Measurements from ENCODE around the gene LRRC10B.
"Not testable (repeated sequence)": the region's sequence is repeated elsewhere in the genome, so short reads cannot be mapped to it uniquely, and the experiment has no call there.

Gene LRRC10B

DNA sequence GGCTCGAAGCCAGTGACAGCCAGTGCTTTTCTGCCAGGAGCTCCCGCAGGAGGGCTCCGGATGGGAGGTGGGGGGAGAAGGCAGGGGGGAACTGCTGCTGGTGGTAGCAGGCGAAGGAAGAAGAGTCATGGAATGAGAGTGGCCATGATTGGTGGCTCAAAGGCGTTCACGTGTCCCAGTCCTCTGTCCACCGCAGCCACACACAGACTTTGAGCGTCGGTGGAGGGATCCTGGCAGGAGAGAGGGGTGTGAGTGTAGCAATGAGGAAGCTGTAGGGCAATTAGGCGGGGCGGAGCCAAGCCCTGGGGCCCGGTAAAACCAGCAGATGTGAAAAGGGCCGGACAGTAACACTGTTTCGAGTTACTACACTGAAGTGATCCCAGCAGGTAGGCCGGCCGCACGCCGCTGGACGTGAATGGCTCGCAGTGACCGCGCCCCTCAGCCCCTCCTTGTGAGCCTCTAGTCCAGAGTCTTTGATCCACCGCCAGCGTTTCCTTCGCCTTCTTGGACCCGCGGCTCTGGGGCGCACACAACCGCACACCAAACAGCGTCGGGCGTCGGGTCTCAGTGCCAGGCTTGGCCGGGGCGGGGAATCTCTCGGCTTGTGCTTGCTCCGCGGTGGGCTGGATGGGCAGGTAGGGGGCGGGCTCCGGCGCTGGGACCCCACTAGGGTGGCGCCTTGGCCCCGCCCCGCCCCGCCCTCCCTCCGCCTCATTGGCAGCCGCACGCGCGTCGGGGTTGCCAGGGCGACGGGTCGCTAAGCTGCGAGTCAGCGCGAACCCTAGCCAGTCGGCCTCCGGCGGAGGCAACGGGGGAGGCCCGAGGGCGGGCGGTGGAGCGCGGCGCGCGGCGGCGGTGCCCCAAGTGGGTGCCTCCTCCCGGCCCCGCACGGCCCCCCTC is at the start of gene LRRC10B:
TSS of gene LRRC10B (plus strand) at position 788 of the 900 bp plus-strand sequence. CDS start 250 bp downstream, outside the sequence.
- DNase-seq, result no peak

DNA sequence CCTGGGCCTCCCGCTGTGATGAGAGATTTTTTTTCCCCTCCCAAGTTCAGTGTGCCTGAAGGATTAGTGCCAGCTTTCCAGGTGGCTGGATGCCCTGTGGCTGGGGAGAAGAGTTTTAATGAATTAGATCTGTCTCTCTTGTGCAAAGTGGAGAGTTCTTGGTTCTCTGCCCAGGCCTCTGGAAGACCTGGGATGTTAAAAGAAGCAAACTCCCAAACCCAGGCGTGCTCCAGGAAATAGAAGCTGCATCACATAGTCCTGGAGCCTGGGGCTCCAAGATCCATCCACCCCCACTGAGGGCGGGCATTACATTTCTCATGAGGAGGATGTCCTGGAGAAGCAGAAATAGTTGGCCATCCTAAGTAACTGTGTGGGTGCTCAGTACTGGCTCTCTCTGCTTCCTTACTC is 48.1 kb upstream of the LRRC10B start:
- no peak for DNase-seq

DNA sequence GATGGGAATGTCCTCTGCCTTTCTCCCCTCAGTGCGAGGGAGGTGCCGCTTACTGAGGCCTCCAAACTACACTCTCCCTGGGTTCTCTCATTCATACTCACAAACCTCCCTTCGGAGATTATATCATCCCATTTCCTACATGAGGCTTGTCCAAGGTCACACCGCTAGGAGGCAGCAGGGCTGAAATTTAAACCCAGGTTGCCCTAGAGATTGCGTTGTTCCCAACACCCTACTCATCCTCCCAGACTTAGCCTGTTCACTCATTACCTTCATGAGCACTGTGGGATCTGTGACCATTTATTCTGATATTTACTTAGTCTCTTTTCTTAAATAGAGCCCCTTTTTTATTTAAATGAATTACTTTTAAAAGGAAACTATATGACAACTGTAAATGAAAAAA is 47.6 kb upstream of the LRRC10B start:
- DNase-seq, result no peak

DNA sequence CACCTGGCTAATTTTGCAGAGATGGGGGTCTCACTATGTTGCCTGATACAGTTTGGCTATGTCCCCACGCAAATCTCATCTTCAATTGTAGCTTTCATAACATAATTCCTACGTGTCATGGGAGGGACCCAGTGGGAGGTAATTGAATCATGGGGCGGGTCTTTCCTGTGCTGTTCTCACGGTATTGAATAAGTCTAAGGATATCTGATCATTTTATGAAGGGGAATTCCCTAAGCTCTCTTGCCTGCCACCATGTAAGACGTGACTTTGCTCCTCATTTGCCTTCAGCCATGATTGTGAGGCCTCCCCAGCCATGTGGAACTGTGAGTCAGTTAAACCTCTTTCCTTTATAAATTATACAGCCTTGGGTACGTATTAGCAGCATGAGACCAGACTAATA is 40.9 kb upstream of the LRRC10B start:
- not testable (repeated sequence) for DNase-seq

- no peak for DNase-seq
These were observed 40.5 kb upstream of the LRRC10B start for GRCh38 chr11:61468002-61468401.

DNA sequence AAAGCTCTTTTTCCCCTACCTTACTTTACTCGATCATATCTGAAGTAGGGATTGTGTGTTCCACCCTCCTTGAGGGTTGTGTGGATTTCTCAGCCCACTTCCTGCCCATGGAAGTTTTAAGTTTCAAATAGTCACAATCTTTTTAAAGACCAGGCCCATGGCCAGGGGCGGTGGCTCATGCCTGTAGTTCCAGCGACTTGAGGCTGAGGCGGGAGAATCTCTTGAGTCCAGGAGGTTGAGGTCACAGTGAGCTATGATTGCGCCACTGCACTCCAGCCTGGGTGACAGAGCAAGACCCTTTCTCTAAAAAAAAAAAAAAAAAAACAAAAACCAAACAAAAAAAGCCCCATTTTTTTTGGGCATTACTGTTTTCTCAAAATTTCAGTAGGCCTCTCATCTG is 36.3 kb upstream of the LRRC10B start:
- DNase-seq, result no peak

- no peak for DNase-seq
These were observed 35.7 kb upstream of the LRRC10B start for GRCh38 chr11:61472868-61473267.

GRCh38 chr11:61473370-61474012 is 35.1 kb upstream of the LRRC10B start:
- no peak for DNase-seq

- no peak for DNase-seq
These were observed 34.4 kb upstream of the LRRC10B start for GRCh38 chr11:61474013-61474643.

GRCh38 chr11:61475433-61475832 is 33.1 kb upstream of the LRRC10B start:
- no peak for DNase-seq

DNA sequence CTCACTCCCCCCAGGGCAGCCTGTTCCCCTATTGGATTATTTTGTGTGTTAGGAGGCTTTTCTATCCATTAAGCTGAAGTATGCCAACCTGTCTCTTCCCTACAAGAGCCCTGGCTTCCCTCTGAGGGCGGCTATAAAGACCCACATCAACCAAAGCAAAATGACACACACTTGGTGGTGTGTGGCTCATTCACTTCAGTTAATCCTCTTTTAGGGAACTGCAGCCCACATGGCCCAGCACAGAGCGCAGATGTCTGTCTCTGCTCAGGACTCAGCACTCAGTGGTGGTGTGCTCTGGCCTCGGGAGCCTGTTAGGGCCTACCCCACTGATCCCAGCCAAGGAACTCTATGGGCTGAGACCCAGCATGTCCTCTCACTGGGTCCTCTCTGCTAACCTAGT is 32.2 kb upstream of the LRRC10B start:
- no peak for DNase-seq

- DNase-seq, result no peak
These were observed 31.4 kb upstream of the LRRC10B start for GRCh38 chr11:61477126-61477525.

- no peak for DNase-seq
These were observed 30.8 kb upstream of the LRRC10B start for GRCh38 chr11:61477727-61478148.

- not testable (repeated sequence) for DNase-seq
These were observed 29.0 kb upstream of the LRRC10B start for GRCh38 chr11:61479360-61480058.

DNA sequence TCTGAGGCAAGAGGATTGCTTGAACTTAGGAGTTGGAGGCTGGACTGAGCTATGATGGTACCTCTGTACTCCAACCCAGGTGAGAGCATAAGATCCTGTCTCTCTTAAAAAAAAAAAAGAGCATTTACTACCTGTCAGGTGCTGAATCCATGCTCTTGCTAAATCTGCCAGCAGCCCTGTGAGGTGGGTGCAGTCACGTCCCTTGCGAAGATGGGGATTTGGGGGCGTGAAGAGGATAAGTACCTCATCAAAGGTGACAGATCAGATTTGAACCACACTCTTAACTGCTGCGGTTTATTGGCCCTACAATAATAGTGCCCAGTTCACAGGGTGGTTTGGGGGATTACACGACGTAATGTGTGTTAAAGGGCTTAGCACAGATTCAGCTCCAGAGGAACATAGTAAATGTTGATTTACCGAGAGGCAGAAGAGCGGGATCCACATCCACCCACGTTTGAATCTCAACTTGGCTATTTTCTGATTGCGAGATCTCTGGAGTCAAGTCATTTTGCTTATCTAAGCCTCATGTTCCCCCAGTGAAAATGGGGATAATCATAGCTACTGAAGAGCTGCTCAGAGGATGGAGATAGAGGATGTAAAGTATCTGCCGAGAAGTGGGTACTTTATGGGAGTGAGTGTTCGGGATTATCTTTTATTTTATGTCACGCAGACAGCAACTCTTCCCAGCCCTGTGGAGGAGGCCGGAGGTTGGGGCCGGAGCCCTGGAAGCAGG is 28.1 kb upstream of the LRRC10B start:
- DNase-seq, result no peak

GRCh38 chr11:61480994-61481335 is 27.6 kb upstream of the LRRC10B start:
- DNase-seq, result no peak

DNA sequence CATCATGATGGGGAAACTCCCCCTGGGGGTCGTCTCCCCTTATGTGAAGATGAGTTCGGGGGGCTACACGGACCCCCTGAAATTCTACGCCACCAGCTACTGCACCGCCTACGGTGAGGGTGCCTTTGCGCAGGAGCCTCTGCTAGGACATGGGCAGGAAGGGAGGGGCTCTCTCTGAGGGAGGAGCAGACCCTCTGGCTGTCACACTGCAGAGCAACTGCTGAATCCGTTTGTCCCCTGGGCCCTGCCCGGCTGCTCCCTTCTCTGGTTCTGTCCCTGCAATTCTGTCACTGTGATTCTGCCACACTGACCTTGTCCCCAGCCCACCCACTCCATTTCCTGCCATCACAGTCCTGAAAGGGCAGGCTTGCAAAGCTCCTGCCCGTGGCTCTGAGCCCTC is 26.7 kb upstream of the LRRC10B start:
- DNase-seq, result no peak

- DNase-seq, result no peak
These were observed 26.0 kb upstream of the LRRC10B start for GRCh38 chr11:61482513-61482912.

DNA sequence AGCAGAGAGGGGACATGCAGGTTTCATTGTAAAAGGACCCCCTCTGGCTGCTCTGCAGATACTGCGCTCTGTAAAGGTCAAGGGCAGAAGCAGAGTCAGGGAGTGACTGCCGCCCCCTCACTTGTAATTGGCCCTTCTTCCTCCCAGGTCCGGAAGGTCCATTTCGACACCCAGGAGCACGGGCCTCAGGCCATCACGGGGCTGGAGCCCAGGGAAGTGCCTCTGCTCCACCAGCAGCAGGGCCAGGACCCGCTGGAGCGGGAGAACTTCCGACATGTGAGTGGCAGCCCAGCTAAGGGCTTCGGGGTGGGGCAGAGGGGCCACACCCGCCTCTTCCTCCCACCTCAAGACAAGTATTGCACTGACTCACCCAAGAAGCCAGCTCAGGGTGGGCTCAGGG is 24.0 kb upstream of the LRRC10B start:
- no peak for DNase-seq

- DNase-seq, result no peak
These were observed 23.5 kb upstream of the LRRC10B start for GRCh38 chr11:61485080-61485479.

DNA sequence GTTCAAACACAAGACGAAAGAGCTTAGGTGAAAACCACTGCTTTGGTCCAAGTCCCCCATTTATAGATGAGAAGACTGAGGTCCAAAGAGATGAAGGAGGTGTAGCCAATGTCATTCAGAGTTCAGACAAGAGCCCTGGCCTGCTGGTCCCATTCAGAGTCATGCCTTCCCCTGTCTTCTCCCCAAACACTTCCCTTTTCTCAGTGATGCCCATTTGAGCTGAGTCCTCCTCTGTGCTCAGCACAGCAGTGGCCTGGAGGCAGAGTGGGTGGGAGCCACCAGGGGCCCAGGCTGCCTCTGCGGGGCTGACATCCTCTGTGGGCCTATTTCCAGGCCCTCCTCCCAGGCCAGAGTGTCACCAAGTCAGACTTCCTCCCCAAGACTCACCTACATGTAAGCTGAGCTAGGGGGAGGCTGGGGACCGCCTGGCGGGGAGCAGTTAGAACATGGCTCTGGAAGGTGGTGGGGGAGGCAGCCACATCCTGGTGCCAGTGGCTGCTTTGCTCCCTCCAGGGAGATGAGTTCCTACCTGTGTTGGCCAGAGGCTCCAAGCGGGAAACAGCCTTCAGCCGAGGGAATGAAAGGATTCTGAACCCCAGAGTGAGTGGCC is 22.4 kb upstream of the LRRC10B start:
- no peak for DNase-seq

DNA sequence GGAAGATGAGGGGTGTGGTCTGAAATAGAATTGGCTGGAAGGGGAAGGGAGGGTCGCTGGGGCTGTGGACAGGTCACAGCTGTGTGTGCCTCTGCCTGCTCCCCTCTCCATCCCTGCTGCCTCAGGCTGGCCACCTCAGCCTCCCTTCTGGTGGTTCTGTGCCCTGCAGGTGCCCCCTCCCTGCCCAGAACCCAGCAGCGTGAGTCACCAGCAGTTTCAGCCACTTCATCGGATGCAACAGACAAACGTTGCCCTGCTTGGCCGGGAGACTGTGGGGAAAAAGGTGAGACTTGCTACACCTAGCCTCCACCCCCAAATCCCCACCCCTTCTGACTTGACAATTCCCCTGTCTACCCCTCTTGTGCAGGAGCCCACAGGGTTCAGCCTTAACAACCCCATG is 21.8 kb upstream of the LRRC10B start:
- DNase-seq, result no peak

All from cortex of kidney (tissue), 1 donor.